Tibial artery (tissue), 4 donors: ENCODE results near the gene ARL10.

Experiments used
- DNase-seq, 2 donors: peaks; one replicate each; pipeline ENCODE4 v3.0.0-alpha.2; 2019
- H3K27ac ChIP-seq, 2 donors: fragments of 200-600 bp; sonication (generic) in 1 of 2; 1 replicate in 1 of 2; 2 replicates in 1 of 2; pipeline ENCODE4 v1.5.1; 2018 to 2019; ENCODE audit warnings: mild to moderate bottlenecking in 1 of 2
- H3K27me3 ChIP-seq, 2 donors: fragments of 200-600 bp; sonication (generic) in 1 of 2; one replicate each; pipeline versions ENCODE4 v1.5.1 to v1.6.0; 2016 to 2019
- H3K36me3 ChIP-seq, 3 donors: fragments of 200-600 bp; sonication (generic) in 2 of 3; one replicate each; pipeline ENCODE4 v1.5.1; 2016 to 2019; ENCODE audit warnings: mild to moderate bottlenecking in 2 of 3
- H3K4me1 ChIP-seq, 4 donors: fragments of 200-600 bp; sonication (generic) in 2 of 4; 1 replicate in 3 of 4; 2 replicates in 1 of 4; pipeline ENCODE4 v1.5.1; 2016 to 2019
- H3K4me3 ChIP-seq, 2 donors: fragments of 200-600 bp; sonication (generic) in 1 of 2; 1 replicate in 1 of 2; 2 replicates in 1 of 2; pipeline ENCODE4 v1.5.1; 2018 to 2019; ENCODE audit warnings: mild to moderate bottlenecking in 2 of 2
- H3K9me3 ChIP-seq, 3 donors: fragments of 200-600 bp; sonication (generic) in 1 of 3; one replicate each; pipeline ENCODE4 v1.5.1; 2016 to 2019
- intact Hi-C: fragments of 100-400 bp; cut with DNase I; formaldehyde crosslinking; loops from one replicate; pipeline ENCODE4 v1.15.0; 2023; ENCODE audit warnings: low total_unique reads
- TF ChIP-seq, protein P1 (sequence below), 2 experiments: fragments of 200-600 bp in 1 of 2; fragments of 450-650 bp in 1 of 2; IDR thresholded peaks; one replicate each; pipeline ENCODE4 v1.5.1; 2017 to 2019; ENCODE audit warnings: antibody characterized with exemption in 2 of 2, mild to moderate bottlenecking in 1 of 2, moderate library complexity in 1 of 2

ARL10 gene

DNA sequence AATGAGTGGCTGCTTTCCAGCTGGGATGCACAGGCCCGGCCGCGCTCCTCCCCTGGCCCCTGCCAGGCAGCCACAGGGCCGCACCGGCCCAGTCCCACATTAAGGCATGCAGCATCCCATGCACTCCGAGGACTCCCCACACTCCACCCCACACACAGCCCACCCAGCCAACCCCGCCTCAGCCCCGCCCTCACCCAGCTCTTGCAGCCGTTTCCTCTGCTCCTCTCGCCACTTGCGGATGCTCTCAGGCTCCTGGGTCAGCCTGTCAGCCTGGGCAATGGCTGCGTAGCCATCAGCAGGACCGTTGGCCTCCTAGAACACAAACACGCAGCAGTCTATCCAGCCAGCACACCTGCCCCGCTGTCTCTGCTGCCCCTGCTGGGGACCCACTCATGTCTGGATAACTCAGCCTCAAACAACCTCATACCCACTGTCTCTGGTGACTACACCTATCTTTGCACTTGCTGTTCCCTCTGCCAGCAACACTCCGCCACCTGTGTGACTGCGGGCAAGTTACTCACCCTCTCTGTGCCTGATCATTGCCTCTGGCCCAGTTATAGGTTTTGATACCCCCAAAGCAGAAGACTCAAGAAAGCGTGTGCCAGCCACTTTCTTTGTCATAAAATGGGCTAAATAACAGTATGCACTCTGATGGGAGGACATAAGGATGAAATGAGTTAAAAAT, 32.6 kb downstream of the ARL10 start:
- DNase-seq, result peak in 1 of 2 donors; percentile 4
- Histone ChIP-seq H3K27me3 (no peaks in the 10 kb centered on the region), H3K36me3 (peaks cover 8 to 70% (median 50%) of the 10 kb centered on the region in 3 donors), H3K4me3 (no peak overlapping the region), H3K4me1 (no peaks in the 10 kb centered on the region), H3K9me3 (no peaks in the 10 kb centered on the region), H3K27ac (no peak overlapping the region)
- TF ChIP-seq, protein P1, sequence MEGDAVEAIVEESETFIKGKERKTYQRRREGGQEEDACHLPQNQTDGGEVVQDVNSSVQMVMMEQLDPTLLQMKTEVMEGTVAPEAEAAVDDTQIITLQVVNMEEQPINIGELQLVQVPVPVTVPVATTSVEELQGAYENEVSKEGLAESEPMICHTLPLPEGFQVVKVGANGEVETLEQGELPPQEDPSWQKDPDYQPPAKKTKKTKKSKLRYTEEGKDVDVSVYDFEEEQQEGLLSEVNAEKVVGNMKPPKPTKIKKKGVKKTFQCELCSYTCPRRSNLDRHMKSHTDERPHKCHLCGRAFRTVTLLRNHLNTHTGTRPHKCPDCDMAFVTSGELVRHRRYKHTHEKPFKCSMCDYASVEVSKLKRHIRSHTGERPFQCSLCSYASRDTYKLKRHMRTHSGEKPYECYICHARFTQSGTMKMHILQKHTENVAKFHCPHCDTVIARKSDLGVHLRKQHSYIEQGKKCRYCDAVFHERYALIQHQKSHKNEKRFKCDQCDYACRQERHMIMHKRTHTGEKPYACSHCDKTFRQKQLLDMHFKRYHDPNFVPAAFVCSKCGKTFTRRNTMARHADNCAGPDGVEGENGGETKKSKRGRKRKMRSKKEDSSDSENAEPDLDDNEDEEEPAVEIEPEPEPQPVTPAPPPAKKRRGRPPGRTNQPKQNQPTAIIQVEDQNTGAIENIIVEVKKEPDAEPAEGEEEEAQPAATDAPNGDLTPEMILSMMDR (IDR thresholded peaks at IDR 0.05), result no peak
- intact Hi-C loops, result no loop called here

DNA sequence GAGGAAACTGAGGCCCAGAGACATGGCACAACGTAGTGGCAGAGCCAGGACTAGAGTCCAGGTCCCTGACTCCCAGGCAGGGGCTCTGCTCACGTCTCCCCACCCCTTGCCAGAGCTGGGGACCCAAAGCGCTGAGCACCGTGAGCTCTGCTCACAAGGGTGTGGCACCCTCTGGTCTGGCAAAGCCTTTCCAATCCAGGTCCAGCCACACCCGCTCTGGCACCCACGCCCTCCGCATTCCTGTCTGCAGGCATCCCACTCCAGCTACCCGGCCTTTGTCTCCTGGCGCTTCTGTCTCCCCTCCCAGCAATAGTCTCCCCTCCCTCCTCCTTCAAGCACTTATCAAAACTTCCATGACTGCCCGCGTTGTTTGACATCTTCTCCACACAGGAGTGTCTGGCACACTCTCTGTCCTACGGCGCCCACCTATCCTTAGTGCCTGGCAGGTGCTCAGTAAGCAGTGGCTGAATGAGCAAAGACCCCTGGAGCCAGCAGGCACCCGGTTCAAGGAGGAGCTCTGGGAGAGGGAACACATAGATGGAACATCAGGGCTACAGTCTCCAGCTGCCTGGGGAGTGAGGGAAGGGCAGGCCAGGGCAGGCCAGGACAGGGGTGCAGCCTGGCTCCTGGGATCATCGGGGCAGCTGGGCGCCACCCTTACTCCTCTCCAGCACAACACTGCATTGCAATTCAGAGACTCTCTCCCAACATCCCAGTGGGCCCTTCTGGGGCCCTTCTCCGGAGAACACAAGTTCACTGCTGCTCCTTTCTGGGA, 35.3 kb downstream of the ARL10 start:
- H3K4me3 ChIP-seq, result no peak overlapping the region
- H3K4me1 ChIP-seq, result no peaks in the 10 kb centered on the region
- H3K36me3 ChIP-seq, result peaks cover 6 to 60% (median 41%) of the 10 kb centered on the region in 3 donors
- peak in 1 of 2 donors; percentile 59 for DNase-seq
- intact Hi-C loops, result no loop called here
- H3K9me3 ChIP-seq, result no peaks in the 10 kb centered on the region
- TF ChIP-seq, protein P1 (IDR thresholded peaks at IDR 0.05), result no peak
- H3K27ac ChIP-seq, result no peak overlapping the region
- H3K27me3 ChIP-seq, result no peaks in the 10 kb centered on the region

DNA sequence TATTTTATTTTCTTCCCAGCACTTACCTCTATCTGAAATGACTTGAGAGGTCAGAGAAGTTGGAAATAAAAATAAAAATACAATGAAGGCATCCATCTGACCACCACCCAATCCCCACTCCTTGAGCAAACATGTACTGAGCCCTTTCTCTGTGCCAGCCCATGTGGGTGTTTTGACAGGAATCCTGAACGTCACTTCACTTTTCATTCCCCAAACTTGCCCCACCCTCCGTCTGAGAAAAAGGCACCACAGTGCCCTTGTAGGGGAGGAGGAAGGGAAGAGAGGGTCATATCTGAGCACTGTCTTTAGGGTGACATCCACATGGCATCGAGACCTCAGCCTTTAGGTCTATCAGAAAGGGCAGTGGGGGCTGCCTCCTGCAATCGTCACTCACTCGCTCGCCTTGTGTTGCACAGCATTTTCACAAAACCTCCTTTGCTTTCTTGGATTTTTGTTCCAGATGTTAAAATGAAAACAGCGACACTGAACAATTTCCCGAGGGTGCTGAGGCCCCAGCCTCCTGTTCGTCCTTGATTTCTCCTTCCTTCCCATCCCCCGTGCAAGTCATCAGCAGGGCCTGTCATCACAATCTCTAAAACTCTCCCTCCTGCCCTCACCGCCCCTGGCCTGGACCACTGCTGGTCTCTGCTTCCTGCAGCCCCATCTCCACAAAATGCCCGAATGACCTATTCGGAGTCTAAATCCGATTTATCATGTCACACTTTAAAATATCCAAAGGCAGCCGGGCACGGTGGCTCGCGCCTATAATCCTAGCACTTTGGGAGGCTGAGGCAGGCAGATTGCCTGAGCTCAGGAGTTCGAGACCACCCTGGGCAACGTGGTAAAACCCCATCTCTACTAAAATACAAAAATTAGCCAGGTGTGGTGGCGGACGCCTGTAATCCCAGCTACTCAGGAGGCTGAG, 36.3 kb downstream of the ARL10 start:
- TF ChIP-seq, protein P1 (IDR thresholded peaks at IDR 0.05), result no peak
- Histone ChIP-seq H3K27ac (no peak overlapping the region), H3K9me3 (no peaks in the 10 kb centered on the region), H3K27me3 (no peaks in the 10 kb centered on the region), H3K4me3 (no peak overlapping the region), H3K36me3 (peaks cover 10 to 60% (median 42%) of the 10 kb centered on the region in 3 donors), H3K4me1 (no peaks in the 10 kb centered on the region)
- intact Hi-C loops, result no loop called here
- peak; percentile 12 to 33 for DNase-seq

DNA sequence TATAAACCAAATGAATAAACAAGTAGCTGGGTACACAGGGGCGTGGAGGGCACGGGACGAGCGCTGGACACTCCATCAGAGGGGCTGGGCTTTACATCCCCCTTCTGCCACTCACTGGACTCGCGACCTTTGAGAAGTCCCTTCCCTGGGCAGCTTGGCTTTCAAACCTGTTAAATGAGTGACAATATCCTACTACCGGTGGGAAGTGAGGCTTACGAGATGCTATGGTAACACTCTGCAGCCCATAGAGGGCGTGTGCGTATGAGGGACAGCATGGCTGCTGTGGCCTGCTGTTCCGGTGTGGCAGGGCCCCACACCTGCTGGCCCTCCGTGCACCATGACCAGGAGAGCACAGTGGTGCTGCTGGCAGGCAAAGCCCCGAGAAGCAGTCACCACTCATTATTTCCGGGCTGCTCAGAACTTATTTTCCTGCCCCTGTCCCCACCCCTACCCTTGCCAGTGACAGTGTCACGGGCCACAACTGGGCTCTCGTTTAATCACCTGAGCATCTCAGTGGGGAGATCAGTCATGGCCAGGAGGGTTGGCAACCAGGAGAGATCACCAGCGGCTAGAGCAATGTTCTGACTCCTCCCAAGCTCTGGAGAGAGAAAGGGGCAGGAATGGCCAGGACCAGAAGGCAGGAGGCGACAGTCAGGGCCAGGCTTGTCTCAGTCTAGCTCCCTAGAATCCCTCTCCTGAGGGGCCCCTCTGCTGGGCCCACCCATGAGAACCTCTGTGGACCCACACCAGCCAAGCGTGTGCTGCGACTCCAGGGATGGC, 40.6 kb downstream of the ARL10 start:
- H3K27me3 ChIP-seq, result no peaks in the 10 kb centered on the region
- TF ChIP-seq, protein P1 (IDR thresholded peaks at IDR 0.05), result no peak
- peak in 1 of 2 donors; percentile 52 for DNase-seq
- H3K4me3 ChIP-seq, result no peak overlapping the region
- H3K36me3 ChIP-seq, result peaks cover 23 to 74% (median 54%) of the 10 kb centered on the region in 3 donors
- H3K4me1 ChIP-seq, result peaks cover 0 to 7% (median 0%) of the 10 kb centered on the region in 4 donors
- H3K9me3 ChIP-seq, result no peaks in the 10 kb centered on the region
- intact Hi-C loops, result no loop called here
- no peak overlapping the region for H3K27ac ChIP-seq
